Parathyroid adenoma (tissue), 2 donors: ENCODE data around the gene ITM2A.

Experiments
- H2AFZ ChIP-seq: fragments of 300-600 bp; sonication (generic); one replicate; pipeline ENCODE4 v1.7.0; 2017; ENCODE audit warnings: antibody characterized with exemption, mild to moderate bottlenecking
- H3K27ac ChIP-seq: fragments of 300-600 bp; sonication (generic); one replicate; pipeline ENCODE4 v1.7.0; 2017
- H3K27me3 ChIP-seq: fragments of 300-600 bp; sonication (generic); one replicate; pipeline ENCODE4 v1.7.0; 2017; ENCODE audit warnings: low read length; ENCODE audit not compliant: control insufficient read depth, insufficient read depth
- H3K36me3 ChIP-seq: fragments of 300-600 bp; sonication (generic); one replicate; pipeline ENCODE4 v1.7.0; 2017; ENCODE audit warnings: low read length; ENCODE audit not compliant: control insufficient read depth, insufficient read depth
- H3K4me1 ChIP-seq: fragments of 300-600 bp; sonication (generic); one replicate; pipeline ENCODE4 v1.7.0; 2017; ENCODE audit warnings: control low read depth
- H3K4me2 ChIP-seq: fragments of 300-600 bp; sonication (generic); one replicate; pipeline ENCODE4 v1.7.0; 2017; ENCODE audit warnings: low read length
- H3K4me3 ChIP-seq: fragments of 300-600 bp; sonication (generic); one replicate; pipeline ENCODE4 v1.7.0; 2017; ENCODE audit warnings: low read depth, low read length
- H3K79me2 ChIP-seq: fragments of 300-600 bp; sonication (generic); one replicate; pipeline ENCODE4 v1.7.0; 2017; ENCODE audit warnings: control low read depth
- H3K9ac ChIP-seq: fragments of 300-600 bp; sonication (generic); one replicate; pipeline ENCODE4 v1.7.0; 2017; ENCODE audit warnings: mild to moderate bottlenecking
- H3K9me3 ChIP-seq: fragments of 300-600 bp; sonication (generic); one replicate; pipeline ENCODE4 v1.7.0; 2017; ENCODE audit warnings: low read length; ENCODE audit not compliant: control insufficient read depth
- CTCF ChIP-seq: fragments of 300-600 bp; sonication (generic); IDR thresholded peaks from one replicate; pipeline ENCODE4 v1.7.0; 2017; ENCODE audit warnings: antibody characterized with exemption, mild to moderate bottlenecking
- donor health status: primary hyperparathyroidism.

Gene ITM2A

GRCh38 chrX:79366873-79367749 lies at the start of gene ITM2A:
Gene ITM2A (minus strand): TSS chrX:79367334. CDS start chrX:79367215, 119 bp downstream.
- Histone ChIP-seq H3K9ac (no peak within 1 kb of the TSS), H3K79me2 (no peaks in the 10 kb centered on the region), H3K27me3 (no peaks in the 10 kb centered on the region), H3K4me1 (no peaks in the 10 kb centered on the region), H3K36me3 (no peaks in the 10 kb centered on the region), H3K4me3 (peak within 1 kb of the TSS; percentile 37), H3K9me3 (no peaks in the 10 kb centered on the region), H3K27ac (peak within 1 kb of the TSS; percentile 66), H2AFZ (peak within 1 kb of the TSS; percentile 89), H3K4me2 (peak within 1 kb of the TSS; percentile 57)
- no peak for TF ChIP-seq CTCF

- H3K4me3 ChIP-seq: no peak overlapping the region
- no peaks in the 10 kb centered on the region for H3K27me3 ChIP-seq
- no peaks in the 10 kb centered on the region for H3K4me1 ChIP-seq
- no peak overlapping the region for H3K4me2 ChIP-seq
- H3K79me2 ChIP-seq: no peaks in the 10 kb centered on the region
- no peaks in the 10 kb centered on the region for H3K9me3 ChIP-seq
- H3K9ac ChIP-seq: no peak overlapping the region
- H3K27ac ChIP-seq: no peak overlapping the region
- no peak for TF ChIP-seq CTCF
- no peak overlapping the region for H2AFZ ChIP-seq
- no peaks in the 10 kb centered on the region for H3K36me3 ChIP-seq
Measured at GRCh38 chrX:79415056-79415455, 47.9 kb upstream of the ITM2A start.

- H3K36me3 ChIP-seq: no peaks in the 10 kb centered on the region
- no peaks in the 10 kb centered on the region for H3K9me3 ChIP-seq
- no peak overlapping the region for H3K4me2 ChIP-seq
- no peak for TF ChIP-seq CTCF
- no peak overlapping the region for H3K27ac ChIP-seq
- no peak overlapping the region for H3K9ac ChIP-seq
- H3K27me3 ChIP-seq: no peaks in the 10 kb centered on the region
- H3K4me1 ChIP-seq: no peaks in the 10 kb centered on the region
- no peaks in the 10 kb centered on the region for H3K79me2 ChIP-seq
- H3K4me3 ChIP-seq: no peak overlapping the region
- H2AFZ ChIP-seq: no peak overlapping the region
Measured at GRCh38 chrX:79413963-79414362, 46.8 kb upstream of the ITM2A start.

- no peak overlapping the region for H3K27ac ChIP-seq
- peak overlapping the region; percentile 12 for H3K4me2 ChIP-seq
- no peak overlapping the region for H2AFZ ChIP-seq
- no peaks in the 10 kb centered on the region for H3K9me3 ChIP-seq
- no peaks in the 10 kb centered on the region for H3K79me2 ChIP-seq
- no peak overlapping the region for H3K9ac ChIP-seq
- TF ChIP-seq CTCF: peak; percentile 17
- H3K36me3 ChIP-seq: no peaks in the 10 kb centered on the region
- H3K27me3 ChIP-seq: no peaks in the 10 kb centered on the region
- H3K4me3 ChIP-seq: no peak overlapping the region
- H3K4me1 ChIP-seq: no peaks in the 10 kb centered on the region
Measured at GRCh38 chrX:79412972-79413371, 45.8 kb upstream of the ITM2A start.

- Histone ChIP-seq H3K4me2 (no peak overlapping the region), H3K36me3 (no peaks in the 10 kb centered on the region), H3K27me3 (no peaks in the 10 kb centered on the region), H3K4me1 (no peaks in the 10 kb centered on the region), H3K9me3 (no peaks in the 10 kb centered on the region), H3K27ac (no peak overlapping the region), H2AFZ (no peak overlapping the region), H3K4me3 (no peak overlapping the region), H3K9ac (no peak overlapping the region), H3K79me2 (no peaks in the 10 kb centered on the region)
- no peak for TF ChIP-seq CTCF
Measured at GRCh38 chrX:79412166-79412565, 45.0 kb upstream of the ITM2A start.
